Esophagus muscularis mucosa (tissue), 4 donors: ENCODE results near the gene PLK1.

ENCODE experiments used
- EP300 ChIP-seq: sonication (generic); formaldehyde crosslinking; IDR thresholded peaks from one replicate; pipeline ENCODE4 v1.6.1; 2017; ENCODE audit warnings: antibody characterized with exemption
- POLR2A ChIP-seq: fragments of 450-650 bp; IDR thresholded peaks from one replicate; pipeline ENCODE4 v1.6.1; 2017; ENCODE audit warnings: antibody characterized with exemption, moderate library complexity, mild to moderate bottlenecking, low read depth
- POLR2AphosphoS5 ChIP-seq, 2 donors: sonication (generic); formaldehyde crosslinking; IDR thresholded peaks; one replicate each; pipeline ENCODE4 v1.6.1; 2017; ENCODE audit warnings: antibody characterized with exemption in 2 of 2
- TF ChIP-seq, protein P1 (sequence below), 3 experiments: fragments of 200-600 bp in 2 of 3; fragments of 450-650 bp in 1 of 3; sonication (generic) in 2 of 3; IDR thresholded peaks; one replicate each; pipeline ENCODE4 v1.5.1; 2017 to 2019; ENCODE audit warnings: antibody characterized with exemption in 3 of 3, mild to moderate bottlenecking in 2 of 3, moderate library complexity in 1 of 3

DNA sequence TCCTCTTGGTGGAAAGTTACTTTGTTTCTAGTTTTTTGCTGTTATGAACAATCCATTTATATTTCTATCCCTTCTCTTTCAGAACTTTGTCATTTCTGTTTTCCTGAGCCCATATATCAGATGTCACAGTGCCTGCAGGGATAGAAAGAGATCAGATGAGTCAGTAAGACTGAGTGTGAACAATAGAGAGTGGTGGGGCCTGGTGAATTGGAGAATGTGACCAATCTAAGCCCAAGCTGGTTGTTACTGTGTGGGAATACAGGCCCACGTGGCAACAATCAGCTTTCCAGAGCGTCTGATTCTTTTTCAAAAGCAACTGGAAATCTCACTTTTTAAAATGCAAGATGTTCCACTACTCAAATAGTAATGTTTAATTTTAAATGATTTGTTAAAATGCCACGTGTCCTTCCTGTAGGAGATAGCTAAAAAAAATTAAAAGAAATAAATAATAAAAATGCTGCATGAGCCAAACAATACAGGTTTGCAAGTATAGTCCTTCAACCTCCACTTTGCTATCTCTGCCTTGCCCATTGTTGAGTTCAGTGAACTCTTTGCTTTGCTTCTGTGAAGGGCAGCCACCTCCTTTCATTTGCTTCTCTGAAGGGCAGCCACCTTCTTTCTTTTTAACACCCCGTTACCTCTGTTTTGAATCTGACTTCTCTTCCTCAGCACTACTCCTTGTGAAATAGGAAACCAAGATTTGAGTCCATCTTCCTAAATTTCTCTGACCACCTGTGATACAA is 27.8 kb upstream of the PLK1 start:
- TF ChIP-seq, protein P1, sequence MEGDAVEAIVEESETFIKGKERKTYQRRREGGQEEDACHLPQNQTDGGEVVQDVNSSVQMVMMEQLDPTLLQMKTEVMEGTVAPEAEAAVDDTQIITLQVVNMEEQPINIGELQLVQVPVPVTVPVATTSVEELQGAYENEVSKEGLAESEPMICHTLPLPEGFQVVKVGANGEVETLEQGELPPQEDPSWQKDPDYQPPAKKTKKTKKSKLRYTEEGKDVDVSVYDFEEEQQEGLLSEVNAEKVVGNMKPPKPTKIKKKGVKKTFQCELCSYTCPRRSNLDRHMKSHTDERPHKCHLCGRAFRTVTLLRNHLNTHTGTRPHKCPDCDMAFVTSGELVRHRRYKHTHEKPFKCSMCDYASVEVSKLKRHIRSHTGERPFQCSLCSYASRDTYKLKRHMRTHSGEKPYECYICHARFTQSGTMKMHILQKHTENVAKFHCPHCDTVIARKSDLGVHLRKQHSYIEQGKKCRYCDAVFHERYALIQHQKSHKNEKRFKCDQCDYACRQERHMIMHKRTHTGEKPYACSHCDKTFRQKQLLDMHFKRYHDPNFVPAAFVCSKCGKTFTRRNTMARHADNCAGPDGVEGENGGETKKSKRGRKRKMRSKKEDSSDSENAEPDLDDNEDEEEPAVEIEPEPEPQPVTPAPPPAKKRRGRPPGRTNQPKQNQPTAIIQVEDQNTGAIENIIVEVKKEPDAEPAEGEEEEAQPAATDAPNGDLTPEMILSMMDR (IDR thresholded peaks at IDR 0.05) = no peak
- TF ChIP-seq POLR2A (no peak), POLR2AphosphoS5 (IDR thresholded peaks at IDR 0.05) (no peak), EP300 (no peak)
